Activated CD8-positive, alpha-beta T cell treated with anti-CD3 and anti-CD28 coated beads for 36 hours (primary cell): ENCODE data around the gene ANKRD33B. TPM values are rescaled to one million over a fixed set of nuclear protein-coding genes. Genes with fewer than 3 reads are reported as not detected.

Experiments
- ATAC-seq: fragments of 200-7000 bp; cut with Tn5 transposase; one replicate; pipeline ENCODE4 v1.10.0; 2021; ENCODE audit warnings: mild to moderate bottlenecking, moderate library complexity
- CTCF ChIA-PET: fragments of 350-600 bp; sonication (Branson Sonifier 250); formaldehyde crosslinking; loops from one replicate; lab custom pipeline; 2021; ENCODE audit warnings: antibody characterized with exemption; lab: Charles Lee
- POLR2A ChIA-PET: fragments of 350-600 bp; sonication (Branson Sonifier 250); formaldehyde crosslinking; loops from one replicate; lab custom pipeline; 2021; ENCODE audit warnings: antibody characterized with exemption; lab: Charles Lee
- DNase-seq: peaks from one replicate; pipeline ENCODE4 v3.0.0-alpha.2; 2020
- H3K27ac Mint-ChIP-seq: one replicate; pipeline ENCODE4 v1.8.0; 2021; ENCODE audit warnings: mild to moderate bottlenecking, mixed read lengths
- H3K27me3 Mint-ChIP-seq: one replicate; pipeline ENCODE4 v1.8.0; 2021; ENCODE audit warnings: mixed read lengths
- H3K36me3 Mint-ChIP-seq: one replicate; pipeline ENCODE4 v1.8.0; 2021; ENCODE audit warnings: low read depth, mixed read lengths
- H3K4me1 Mint-ChIP-seq: one replicate; pipeline ENCODE4 v1.8.0; 2021; ENCODE audit warnings: low read depth, mixed read lengths
- H3K4me3 Mint-ChIP-seq: one replicate; pipeline ENCODE4 v1.8.0; 2021; ENCODE audit warnings: mild to moderate bottlenecking, moderate library complexity, mixed read lengths
- H3K9me3 Mint-ChIP-seq: one replicate; pipeline ENCODE4 v1.8.0; 2021; ENCODE audit warnings: mixed read lengths
- intact Hi-C: fragments of 100-400 bp; cut with micrococcal nuclease; formaldehyde crosslinking; loops from one replicate; pipeline ENCODE4 v1.10.0; 2022
- total RNA-seq, 2 experiments: library from RNA; stranded (reverse); gene quantifications; one replicate each; pipeline ENCODE4 v1.2.3, GENCODE V29; 2021
- TF ChIP-seq, protein P1 (sequence below): fragments of 200-600 bp; IDR thresholded peaks from one replicate; pipeline ENCODE4 v1.8.0; 2022; ENCODE audit warnings: antibody characterized with exemption, mild to moderate bottlenecking

Gene ANKRD33B
- total RNA-seq, 2 experiments from 2014 or later = 13.6 to 13.8 TPM

DNA sequence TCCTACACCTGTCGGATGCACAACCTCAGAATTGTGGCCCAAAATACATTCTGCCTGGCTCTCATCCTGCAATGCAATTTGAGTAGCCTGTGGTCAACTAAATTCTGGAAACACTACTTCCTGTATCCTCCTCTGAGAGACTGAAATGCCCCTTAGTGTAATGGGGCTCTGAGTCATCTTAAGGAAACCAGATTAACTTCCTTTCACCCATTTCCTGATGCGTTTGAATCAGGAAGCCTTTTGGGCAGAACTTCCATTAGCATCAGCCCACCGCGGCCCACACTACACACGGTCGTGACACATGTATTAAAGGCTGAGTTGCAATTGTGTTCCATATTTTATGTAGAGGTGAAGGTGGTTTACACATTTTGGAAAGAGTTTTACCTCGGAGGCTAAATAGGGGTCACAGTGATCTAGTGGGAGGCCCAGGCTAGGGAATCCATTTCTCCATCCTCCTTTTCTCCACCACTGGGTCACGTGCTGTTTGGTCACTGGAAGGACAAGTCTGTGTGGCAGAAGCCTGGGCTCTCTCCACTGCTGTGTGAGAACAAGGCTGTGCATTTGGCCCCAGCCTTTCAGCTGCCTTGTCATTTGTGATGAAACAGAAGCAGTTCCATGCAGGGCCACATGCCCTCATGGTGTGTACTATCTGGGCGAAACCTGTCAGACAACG, 141.2 kb downstream of the ANKRD33B start:
- intact Hi-C loops = no loop called here
- Mint-ChIP-seq H3K27me3 (no peaks in the 10 kb centered on the region), H3K36me3 (peaks cover 8% of the 10 kb centered on the region), H3K27ac (peak overlapping the region; percentile 78), H3K4me3 (no peak overlapping the region), H3K4me1 (peaks cover 29% of the 10 kb centered on the region), H3K9me3 (no peaks in the 10 kb centered on the region)
- ATAC-seq = peak; percentile 65
- ChIA-PET POLR2A (no interaction called here), CTCF (no interaction called here)
- TF ChIP-seq, protein P1, sequence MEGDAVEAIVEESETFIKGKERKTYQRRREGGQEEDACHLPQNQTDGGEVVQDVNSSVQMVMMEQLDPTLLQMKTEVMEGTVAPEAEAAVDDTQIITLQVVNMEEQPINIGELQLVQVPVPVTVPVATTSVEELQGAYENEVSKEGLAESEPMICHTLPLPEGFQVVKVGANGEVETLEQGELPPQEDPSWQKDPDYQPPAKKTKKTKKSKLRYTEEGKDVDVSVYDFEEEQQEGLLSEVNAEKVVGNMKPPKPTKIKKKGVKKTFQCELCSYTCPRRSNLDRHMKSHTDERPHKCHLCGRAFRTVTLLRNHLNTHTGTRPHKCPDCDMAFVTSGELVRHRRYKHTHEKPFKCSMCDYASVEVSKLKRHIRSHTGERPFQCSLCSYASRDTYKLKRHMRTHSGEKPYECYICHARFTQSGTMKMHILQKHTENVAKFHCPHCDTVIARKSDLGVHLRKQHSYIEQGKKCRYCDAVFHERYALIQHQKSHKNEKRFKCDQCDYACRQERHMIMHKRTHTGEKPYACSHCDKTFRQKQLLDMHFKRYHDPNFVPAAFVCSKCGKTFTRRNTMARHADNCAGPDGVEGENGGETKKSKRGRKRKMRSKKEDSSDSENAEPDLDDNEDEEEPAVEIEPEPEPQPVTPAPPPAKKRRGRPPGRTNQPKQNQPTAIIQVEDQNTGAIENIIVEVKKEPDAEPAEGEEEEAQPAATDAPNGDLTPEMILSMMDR = no peak
- peak; percentile 40 for DNase-seq

DNA sequence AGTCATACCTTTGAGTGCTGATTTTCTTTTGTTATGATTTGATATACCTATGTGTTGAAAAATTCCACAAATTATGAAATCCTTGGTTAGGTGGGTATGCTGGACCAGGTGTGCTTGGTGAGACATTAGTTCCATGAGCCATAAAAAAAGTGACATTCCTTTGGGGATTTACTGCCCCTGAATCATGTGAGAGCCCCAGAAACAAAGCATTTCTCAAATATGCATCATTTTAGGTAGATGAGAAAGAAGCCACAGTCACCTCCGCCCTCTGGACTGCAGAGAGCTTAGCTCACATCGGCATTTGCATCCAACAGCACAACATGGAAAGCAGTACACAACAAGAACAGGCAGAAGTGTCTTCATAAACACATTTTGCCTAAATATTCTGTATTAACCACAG, 141.9 kb downstream of the ANKRD33B start:
- POLR2A ChIA-PET = no interaction called here
- ATAC-seq (no peak), DNase-seq (no peak)
- H3K27ac Mint-ChIP-seq = peak overlapping the region; percentile 78
- H3K36me3 Mint-ChIP-seq = peaks cover 8% of the 10 kb centered on the region
- no peak overlapping the region for H3K4me3 Mint-ChIP-seq
- H3K9me3 Mint-ChIP-seq = no peaks in the 10 kb centered on the region
- TF ChIP-seq, protein P1 = no peak
- intact Hi-C loops = no loop called here
- CTCF ChIA-PET = interaction anchor here (0.8 kb wide), 1 partner anchor 10 kb away, joined by 3 read pairs; no protein-coding TSS in a partner anchor
- peaks cover 26% of the 10 kb centered on the region for H3K4me1 Mint-ChIP-seq
- H3K27me3 Mint-ChIP-seq = no peaks in the 10 kb centered on the region

DNA sequence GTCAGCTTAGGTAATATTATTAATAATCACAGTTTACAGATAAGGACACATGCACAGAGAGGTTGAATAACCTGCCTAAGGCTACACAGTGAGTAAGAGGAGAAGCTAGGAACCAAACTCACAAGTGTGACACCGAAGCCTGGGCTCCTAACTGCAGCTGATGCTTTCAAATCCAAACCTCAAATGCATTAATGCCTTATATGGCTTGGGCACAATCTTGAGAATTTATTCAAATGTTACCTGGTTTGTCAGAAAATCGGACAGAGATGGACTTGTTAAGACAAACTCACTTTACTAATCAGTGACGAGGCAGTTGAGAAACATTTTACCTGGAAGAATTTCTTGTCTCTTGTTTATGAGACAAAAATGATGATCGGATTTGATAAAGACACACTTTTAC, 142.5 kb downstream of the ANKRD33B start:
- Mint-ChIP-seq H3K27me3 (no peaks in the 10 kb centered on the region), H3K27ac (no peak overlapping the region), H3K9me3 (no peaks in the 10 kb centered on the region), H3K36me3 (peaks cover 8% of the 10 kb centered on the region), H3K4me1 (peaks cover 27% of the 10 kb centered on the region), H3K4me3 (no peak overlapping the region)
- intact Hi-C loops = no loop called here
- ATAC-seq = no peak
- POLR2A ChIA-PET = no interaction called here
- DNase-seq = no peak
- TF ChIP-seq, protein P1 = no peak
- CTCF ChIA-PET = interaction anchor here (0.8 kb wide), 1 partner anchor 9 kb away, joined by 3 read pairs; no protein-coding TSS in a partner anchor

Other genes with a start within 250 kb of the ANKRD33B start
- gene MARCHF6, start 210.4 kb upstream of the ANKRD33B start, total RNA-seq = 10 to 100 TPM; 92.8 to 95.6 TPM
- gene ROPN1L, start 122.2 kb upstream of the ANKRD33B start, total RNA-seq = not detected
- 10 to 100 TPM; 42.5 to 45.3 TPM for gene DAP, start 197.2 kb downstream of the ANKRD33B start, total RNA-seq